HL-60 (cell line): ENCODE data around the gene KRTAP5-8.
"Not testable (repeated sequence)": the region's sequence is repeated elsewhere in the genome, so short reads cannot be mapped to it uniquely, and the experiment has no call there.

Experiments used
- DNase-seq, 2 experiments: peaks; one replicate each; pipeline ENCODE4 v3.0.0-alpha.2; 2010 to 2020; ENCODE audit warnings: low read depth in 1 of 2, low spot score in 1 of 2
- H3K27ac ChIP-seq: fragments of 250-450 bp; sonication (Bioruptor Pico); replicated peaks from 2 replicates; pipeline ENCODE4 v1.5.1; 2020; ENCODE audit warnings: mild to moderate bottlenecking, moderate library complexity
- H3K27me3 ChIP-seq: fragments of 250-450 bp; sonication (Bioruptor Pico); 2 replicates; pipeline ENCODE4 v1.5.1; 2021; ENCODE audit warnings: mild to moderate bottlenecking, moderate library complexity; ENCODE audit not compliant: insufficient read depth, poor library complexity, severe bottlenecking
- H3K4me3 ChIP-seq: replicated peaks from 2 replicates; pipeline ENCODE4 v1.5.1; 2011; ENCODE audit warnings: mild to moderate bottlenecking, control low read depth, low read length; ENCODE audit not compliant: insufficient read depth
- GABPA ChIP-seq: IDR thresholded peaks from 2 replicates; pipeline ENCODE4 v1.6.1; 2012; ENCODE audit warnings: low read depth
- POLR2AphosphoS5 ChIP-seq: IDR thresholded peaks from 2 replicates; pipeline ENCODE4 v1.6.1; 2012; ENCODE audit warnings: low read depth
- SPI1 ChIP-seq: IDR thresholded peaks from 2 replicates; pipeline ENCODE4 v1.6.1; 2012; ENCODE audit warnings: low read depth, mild to moderate bottlenecking, borderline replicate concordance
- TF ChIP-seq, protein P1 (sequence below): IDR thresholded peaks from one replicate; pipeline ENCODE4 v1.5.1; 2011; ENCODE audit warnings: low read length, control low read depth, inconsistent platforms; ENCODE audit not compliant: insufficient read depth
- TF ChIP-seq, protein P2 (sequence below): IDR thresholded peaks from 2 replicates; pipeline ENCODE4 v1.6.1; 2012; ENCODE audit warnings: low read depth; ENCODE audit not compliant: insufficient replicate concordance

KRTAP5-8 gene

DNA sequence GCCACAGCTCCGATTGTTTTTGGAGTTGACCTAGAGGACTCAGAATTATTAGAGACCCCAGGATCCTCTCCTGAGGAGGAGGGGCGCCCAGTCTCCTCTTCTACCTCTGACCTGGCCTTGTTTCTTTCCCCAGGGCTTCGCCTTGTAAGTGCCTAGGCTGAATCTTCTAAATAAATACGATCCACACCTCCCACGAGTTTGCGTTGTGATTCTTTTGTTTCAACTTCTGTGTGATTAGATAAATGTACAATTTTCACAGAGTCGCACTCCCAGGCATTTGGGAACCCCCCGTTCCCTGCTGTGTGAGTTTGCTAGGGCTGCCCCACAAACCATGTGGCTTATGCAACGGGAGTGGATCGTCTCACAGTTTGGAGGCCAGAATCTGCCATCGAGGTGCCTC lies 1.2 kb downstream of the KRTAP5-8 start:
- no peak for DNase-seq
- Histone ChIP-seq H3K4me3 (no peak overlapping the region), H3K27me3 (no peaks in the 10 kb centered on the region), H3K27ac (no peak overlapping the region)
- TF ChIP-seq SPI1: no peak
- TF ChIP-seq GABPA: no peak
- TF ChIP-seq POLR2AphosphoS5: no peak
- TF ChIP-seq, protein P1, sequence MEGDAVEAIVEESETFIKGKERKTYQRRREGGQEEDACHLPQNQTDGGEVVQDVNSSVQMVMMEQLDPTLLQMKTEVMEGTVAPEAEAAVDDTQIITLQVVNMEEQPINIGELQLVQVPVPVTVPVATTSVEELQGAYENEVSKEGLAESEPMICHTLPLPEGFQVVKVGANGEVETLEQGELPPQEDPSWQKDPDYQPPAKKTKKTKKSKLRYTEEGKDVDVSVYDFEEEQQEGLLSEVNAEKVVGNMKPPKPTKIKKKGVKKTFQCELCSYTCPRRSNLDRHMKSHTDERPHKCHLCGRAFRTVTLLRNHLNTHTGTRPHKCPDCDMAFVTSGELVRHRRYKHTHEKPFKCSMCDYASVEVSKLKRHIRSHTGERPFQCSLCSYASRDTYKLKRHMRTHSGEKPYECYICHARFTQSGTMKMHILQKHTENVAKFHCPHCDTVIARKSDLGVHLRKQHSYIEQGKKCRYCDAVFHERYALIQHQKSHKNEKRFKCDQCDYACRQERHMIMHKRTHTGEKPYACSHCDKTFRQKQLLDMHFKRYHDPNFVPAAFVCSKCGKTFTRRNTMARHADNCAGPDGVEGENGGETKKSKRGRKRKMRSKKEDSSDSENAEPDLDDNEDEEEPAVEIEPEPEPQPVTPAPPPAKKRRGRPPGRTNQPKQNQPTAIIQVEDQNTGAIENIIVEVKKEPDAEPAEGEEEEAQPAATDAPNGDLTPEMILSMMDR: no peak
- TF ChIP-seq, protein P2, sequence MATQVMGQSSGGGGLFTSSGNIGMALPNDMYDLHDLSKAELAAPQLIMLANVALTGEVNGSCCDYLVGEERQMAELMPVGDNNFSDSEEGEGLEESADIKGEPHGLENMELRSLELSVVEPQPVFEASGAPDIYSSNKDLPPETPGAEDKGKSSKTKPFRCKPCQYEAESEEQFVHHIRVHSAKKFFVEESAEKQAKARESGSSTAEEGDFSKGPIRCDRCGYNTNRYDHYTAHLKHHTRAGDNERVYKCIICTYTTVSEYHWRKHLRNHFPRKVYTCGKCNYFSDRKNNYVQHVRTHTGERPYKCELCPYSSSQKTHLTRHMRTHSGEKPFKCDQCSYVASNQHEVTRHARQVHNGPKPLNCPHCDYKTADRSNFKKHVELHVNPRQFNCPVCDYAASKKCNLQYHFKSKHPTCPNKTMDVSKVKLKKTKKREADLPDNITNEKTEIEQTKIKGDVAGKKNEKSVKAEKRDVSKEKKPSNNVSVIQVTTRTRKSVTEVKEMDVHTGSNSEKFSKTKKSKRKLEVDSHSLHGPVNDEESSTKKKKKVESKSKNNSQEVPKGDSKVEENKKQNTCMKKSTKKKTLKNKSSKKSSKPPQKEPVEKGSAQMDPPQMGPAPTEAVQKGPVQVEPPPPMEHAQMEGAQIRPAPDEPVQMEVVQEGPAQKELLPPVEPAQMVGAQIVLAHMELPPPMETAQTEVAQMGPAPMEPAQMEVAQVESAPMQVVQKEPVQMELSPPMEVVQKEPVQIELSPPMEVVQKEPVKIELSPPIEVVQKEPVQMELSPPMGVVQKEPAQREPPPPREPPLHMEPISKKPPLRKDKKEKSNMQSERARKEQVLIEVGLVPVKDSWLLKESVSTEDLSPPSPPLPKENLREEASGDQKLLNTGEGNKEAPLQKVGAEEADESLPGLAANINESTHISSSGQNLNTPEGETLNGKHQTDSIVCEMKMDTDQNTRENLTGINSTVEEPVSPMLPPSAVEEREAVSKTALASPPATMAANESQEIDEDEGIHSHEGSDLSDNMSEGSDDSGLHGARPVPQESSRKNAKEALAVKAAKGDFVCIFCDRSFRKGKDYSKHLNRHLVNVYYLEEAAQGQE: no peak

DNA sequence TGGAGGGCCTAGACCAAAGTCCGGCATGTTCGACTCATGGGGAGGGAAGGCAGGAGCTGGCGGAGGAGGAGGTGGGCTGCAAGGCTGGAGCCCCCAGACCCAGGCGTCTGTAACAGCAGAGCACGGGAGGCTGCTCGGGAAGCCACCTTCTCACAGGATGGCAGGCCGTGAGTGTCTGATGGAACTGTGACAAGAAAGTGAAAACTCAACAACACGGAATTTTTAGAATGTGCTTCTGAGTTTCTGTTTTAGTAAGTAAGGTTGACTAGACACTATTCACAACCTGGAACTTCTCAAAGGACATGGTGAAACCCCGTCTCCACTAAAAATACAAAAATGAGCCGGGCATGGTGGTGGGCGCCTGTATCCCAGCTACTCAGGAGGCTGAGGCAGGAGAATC lies 2.1 kb downstream of the KRTAP5-8 start:
- not testable (repeated sequence) for H3K27me3 ChIP-seq, DNase-seq, H3K27ac ChIP-seq, H3K4me3 ChIP-seq

DNA sequence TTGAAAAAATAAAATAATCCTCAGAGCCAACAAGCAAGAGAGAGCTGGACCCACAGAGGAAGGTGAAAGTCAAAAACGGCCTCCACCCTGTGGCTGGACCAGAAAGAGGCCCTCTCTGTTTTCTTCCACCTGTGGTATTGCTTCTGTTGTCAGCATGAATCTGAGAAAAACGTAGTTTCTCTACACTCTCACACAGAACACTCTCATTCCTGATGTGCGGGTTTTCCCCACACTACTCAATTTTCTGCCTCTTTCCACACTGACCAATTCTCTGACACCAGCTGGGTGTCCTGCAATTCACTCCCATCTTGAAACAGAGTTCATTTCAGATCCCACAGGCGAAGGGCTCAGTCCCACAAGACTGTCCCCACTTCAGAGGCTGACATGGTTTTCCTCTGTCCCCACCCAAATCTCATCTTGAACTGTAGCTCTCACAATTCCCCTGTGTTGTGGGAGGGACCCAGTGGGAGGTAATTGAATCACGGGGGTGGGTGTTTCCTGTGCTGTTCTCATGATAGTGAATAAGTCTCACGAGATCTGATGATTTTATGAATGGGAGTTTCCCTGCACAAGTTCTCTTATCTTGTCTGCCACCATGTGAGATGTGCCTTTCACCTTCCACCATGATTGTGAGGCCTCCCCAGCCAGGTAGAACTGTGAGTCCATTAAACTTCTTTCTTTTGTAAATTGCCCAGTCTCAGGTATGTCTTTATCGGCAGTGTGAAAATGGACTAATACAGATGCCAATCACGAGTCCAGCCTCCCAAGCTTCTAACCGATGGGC lies 2.9 kb downstream of the KRTAP5-8 start:
- not testable (repeated sequence) for H3K27me3 ChIP-seq, H3K27ac ChIP-seq, DNase-seq

DNA sequence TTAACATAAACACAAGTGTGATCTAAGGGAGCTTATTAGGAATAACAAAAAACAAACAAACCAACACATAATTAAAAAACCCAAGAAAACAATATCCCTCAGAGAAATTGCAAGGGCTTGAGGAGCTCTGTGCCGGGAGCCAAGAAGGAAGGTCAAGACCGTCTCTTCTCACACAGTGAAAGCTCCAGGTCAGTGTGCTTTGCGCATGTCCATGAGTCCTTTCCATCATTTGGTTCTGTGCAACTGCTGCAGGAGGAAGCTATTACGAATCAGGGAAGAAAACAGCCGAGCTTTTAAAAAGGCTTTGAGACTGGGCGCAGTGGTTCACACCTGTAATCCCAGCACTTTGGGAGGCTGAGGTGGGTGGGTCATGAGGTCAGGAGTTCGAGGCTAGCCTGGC lies 4.6 kb downstream of the KRTAP5-8 start:
- H3K27me3 ChIP-seq: no peaks in the 10 kb centered on the region
- TF ChIP-seq GABPA (no peak), SPI1 (no peak)
- TF ChIP-seq, protein P1: no peak
- TF ChIP-seq, protein P2: no peak
- no peak for DNase-seq
- H3K27ac ChIP-seq: no peak overlapping the region
- H3K4me3 ChIP-seq: no peak overlapping the region

More for the DNA sequence above, 2.9 kb downstream of the KRTAP5-8 start:
- H3K4me3 ChIP-seq: not testable (repeated sequence)
